ENCODE results near the gene CMIP. TPM values are rescaled to one million over a fixed set of nuclear protein-coding genes. Genes with fewer than 3 reads are reported as not detected.
A peak's percentile ranks its signal among the peaks of the same experiment; 100 is the strongest.

The CMIP gene
- polyA plus RNA-seq, 1 donor from 2014 or later = 15.1 TPM

- H3F3A ChIP-seq (ENCODE audit: insufficient read depth, low read length, poor library complexity, severe bottlenecking) = peaks cover 7% of the 10 kb centered on the region
- peaks cover 22% of the 10 kb centered on the region for H3K36me3 ChIP-seq (ENCODE audit: insufficient read depth, low read length)
- peak overlapping the region; percentile 43 for H3K4me3 ChIP-seq (ENCODE audit: low read length)
- H3K9ac ChIP-seq (ENCODE audit: low read length) = peak overlapping the region; percentile 68
- no peaks in the 10 kb centered on the region for H3K27me3 ChIP-seq (ENCODE audit: insufficient read depth, low read depth, low read length)
- H3K9me3 ChIP-seq (ENCODE audit: low read length) = no peaks in the 10 kb centered on the region
- no peaks in the 10 kb centered on the region for H3K79me2 ChIP-seq (replicated peaks; ENCODE audit: insufficient read depth, low read length)
- H3K27ac ChIP-seq (ENCODE audit: low read length) = peak overlapping the region; percentile 96
- H3K4me2 ChIP-seq (ENCODE audit: low read length) = no peak overlapping the region
- no peaks in the 10 kb centered on the region for H4K20me1 ChIP-seq (ENCODE audit: insufficient read depth)
- no peaks in the 10 kb centered on the region for H3K9me2 ChIP-seq (ENCODE audit: insufficient read depth, low read length)
- no peak for TF ChIP-seq TAF1 (IDR thresholded peaks at IDR 0.05; ENCODE audit: low read depth)
- TF ChIP-seq, protein P1, sequence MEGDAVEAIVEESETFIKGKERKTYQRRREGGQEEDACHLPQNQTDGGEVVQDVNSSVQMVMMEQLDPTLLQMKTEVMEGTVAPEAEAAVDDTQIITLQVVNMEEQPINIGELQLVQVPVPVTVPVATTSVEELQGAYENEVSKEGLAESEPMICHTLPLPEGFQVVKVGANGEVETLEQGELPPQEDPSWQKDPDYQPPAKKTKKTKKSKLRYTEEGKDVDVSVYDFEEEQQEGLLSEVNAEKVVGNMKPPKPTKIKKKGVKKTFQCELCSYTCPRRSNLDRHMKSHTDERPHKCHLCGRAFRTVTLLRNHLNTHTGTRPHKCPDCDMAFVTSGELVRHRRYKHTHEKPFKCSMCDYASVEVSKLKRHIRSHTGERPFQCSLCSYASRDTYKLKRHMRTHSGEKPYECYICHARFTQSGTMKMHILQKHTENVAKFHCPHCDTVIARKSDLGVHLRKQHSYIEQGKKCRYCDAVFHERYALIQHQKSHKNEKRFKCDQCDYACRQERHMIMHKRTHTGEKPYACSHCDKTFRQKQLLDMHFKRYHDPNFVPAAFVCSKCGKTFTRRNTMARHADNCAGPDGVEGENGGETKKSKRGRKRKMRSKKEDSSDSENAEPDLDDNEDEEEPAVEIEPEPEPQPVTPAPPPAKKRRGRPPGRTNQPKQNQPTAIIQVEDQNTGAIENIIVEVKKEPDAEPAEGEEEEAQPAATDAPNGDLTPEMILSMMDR (IDR thresholded peaks at IDR 0.05; ENCODE audit: poor library complexity, severe bottlenecking) = no peak
- TF ChIP-seq MXI1 (conservative IDR thresholded peaks at IDR 0.05; ENCODE audit: poor library complexity, severe bottlenecking) = no peak
- no peak for TF ChIP-seq REST (IDR thresholded peaks at IDR 0.05; ENCODE audit: borderline replicate concordance)
- TF ChIP-seq SMC3 (conservative IDR thresholded peaks at IDR 0.05; ENCODE audit: poor library complexity) = no peak
- no peak for TF ChIP-seq RAD21 (conservative IDR thresholded peaks at IDR 0.05)
- peak; percentile 1 for TF ChIP-seq EP300 (conservative IDR thresholded peaks at IDR 0.05; ENCODE audit: poor library complexity, severe bottlenecking)
- H2AFZ ChIP-seq (ENCODE audit: low read depth, low read length) = no peak overlapping the region
Observed at GRCh38 chr16:81698310-81698641, 253.7 kb downstream of the CMIP start.

- no peak for TF ChIP-seq RAD21 (conservative IDR thresholded peaks at IDR 0.05)
- TF ChIP-seq EP300 (conservative IDR thresholded peaks at IDR 0.05; ENCODE audit: poor library complexity, severe bottlenecking) = no peak
- TF ChIP-seq, protein P1 (IDR thresholded peaks at IDR 0.05; ENCODE audit: poor library complexity, severe bottlenecking) = no peak
- no peak for TF ChIP-seq TAF1 (IDR thresholded peaks at IDR 0.05; ENCODE audit: low read depth)
- TF ChIP-seq POLR2AphosphoS5 (IDR thresholded peaks at IDR 0.05) = no peak
- no peak for TF ChIP-seq MXI1 (conservative IDR thresholded peaks at IDR 0.05; ENCODE audit: poor library complexity, severe bottlenecking)
- TF ChIP-seq REST (IDR thresholded peaks at IDR 0.05; ENCODE audit: borderline replicate concordance) = no peak
- TF ChIP-seq SMC3 (conservative IDR thresholded peaks at IDR 0.05; ENCODE audit: poor library complexity) = no peak
- TF ChIP-seq EZH2 (IDR thresholded peaks at IDR 0.05; ENCODE audit: borderline replicate concordance, insufficient read depth, low read length, poor library complexity, severe bottlenecking) = no peak
- Histone ChIP-seq H2AFZ (ENCODE audit: low read depth, low read length) (no peak overlapping the region), H3K27ac (ENCODE audit: low read length) (peak overlapping the region; percentile 96), H3K9me2 (ENCODE audit: insufficient read depth, low read length) (no peaks in the 10 kb centered on the region), H3K9me3 (ENCODE audit: low read length) (no peaks in the 10 kb centered on the region), H3K79me2 (replicated peaks; ENCODE audit: insufficient read depth, low read length) (no peaks in the 10 kb centered on the region), H4K20me1 (ENCODE audit: insufficient read depth) (no peaks in the 10 kb centered on the region), H3K4me3 (ENCODE audit: low read length) (no peak overlapping the region), H3K36me3 (ENCODE audit: insufficient read depth, low read length) (peaks cover 21% of the 10 kb centered on the region), H3K9ac (ENCODE audit: low read length) (no peak overlapping the region), H3K4me2 (ENCODE audit: low read length) (no peak overlapping the region), H3K27me3 (ENCODE audit: insufficient read depth, low read depth, low read length) (no peaks in the 10 kb centered on the region), H3F3A (ENCODE audit: insufficient read depth, low read length, poor library complexity, severe bottlenecking) (peaks cover 7% of the 10 kb centered on the region)
Observed at GRCh38 chr16:81699596-81699995, 255.0 kb downstream of the CMIP start.
